Stimulated activated CD8-positive, alpha-beta memory T cell treated with anti-CD3 and anti-CD28 coated beads, Interleukin-15, amount 100 ng/mL, for 1 hour (primary cell): Measurements from ENCODE around the gene CCNI.
"Not testable (repeated sequence)": the region's sequence is repeated elsewhere in the genome, so short reads cannot be mapped to it uniquely, and the experiment has no call there.

Experiments used
- DNase-seq: peaks from one replicate; pipeline ENCODE4 v3.0.0-alpha.2; 2020; ENCODE audit warnings: low read depth

CCNI gene

DNA sequence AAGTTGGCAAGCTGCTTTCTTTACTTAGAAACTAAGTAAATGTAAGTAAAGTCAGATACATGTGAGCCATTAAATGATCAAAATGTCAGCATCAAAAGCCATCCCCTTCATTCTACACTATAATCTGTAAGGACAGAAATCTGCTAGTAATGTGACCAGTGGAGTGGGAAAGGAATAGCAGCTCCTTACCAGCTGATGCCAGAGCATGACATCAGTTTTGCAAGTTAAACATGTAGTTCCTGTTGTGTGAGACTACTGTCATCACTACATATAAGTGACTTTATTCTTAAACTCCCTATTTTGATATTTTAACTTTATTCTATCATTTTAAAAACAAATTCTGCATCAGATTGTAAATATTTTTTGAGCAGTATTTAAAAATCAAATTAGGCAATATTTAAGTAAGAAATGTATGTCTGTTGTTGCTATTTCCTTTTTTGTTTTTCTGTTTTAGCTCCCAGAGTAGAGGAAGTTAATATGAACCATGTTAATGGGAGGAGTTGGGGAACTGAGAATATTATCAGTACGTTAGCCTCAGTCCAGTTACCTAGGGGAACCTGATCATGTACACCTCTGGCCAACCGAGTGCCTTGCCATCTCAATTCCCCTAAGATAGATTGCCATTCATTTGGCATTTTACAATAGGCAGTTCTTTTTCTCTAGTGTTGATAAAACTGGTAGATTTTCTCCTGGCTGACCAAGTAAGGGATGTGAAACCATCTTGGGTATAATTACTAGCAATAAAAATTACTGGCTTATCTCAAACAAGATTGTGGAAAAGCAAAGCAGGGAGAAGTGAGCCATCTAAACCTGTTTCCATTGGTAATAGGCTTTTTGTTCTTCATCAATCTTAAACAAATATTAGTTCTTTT, 34.7 kb downstream of the CCNI start:
- DNase-seq = no peak

GRCh38 chr4:77040270-77040669, 35.5 kb downstream of the CCNI start:
- no peak for DNase-seq

DNA sequence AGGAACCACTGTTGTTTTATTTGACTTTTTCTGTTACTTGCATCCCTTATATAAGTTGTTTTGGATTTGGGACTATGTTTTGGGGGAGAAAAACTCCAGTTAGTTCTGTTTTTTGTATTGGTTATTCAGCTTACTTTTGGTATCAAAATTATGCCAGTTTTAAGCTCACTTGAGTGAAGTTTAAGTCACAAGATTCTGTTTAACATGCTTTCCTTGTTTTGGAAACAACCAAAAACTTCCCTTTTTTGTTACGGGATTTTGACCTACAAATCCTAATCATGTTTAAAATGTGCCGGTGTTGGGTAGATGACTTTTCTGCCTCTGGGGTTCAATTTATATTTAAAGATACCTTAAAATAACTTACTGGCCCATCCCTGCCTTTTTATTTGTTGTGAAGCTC, 36.0 kb downstream of the CCNI start:
- no peak for DNase-seq

- DNase-seq = no peak
Measured at GRCh38 chr4:77037736-77038135, 38.1 kb downstream of the CCNI start.

DNA sequence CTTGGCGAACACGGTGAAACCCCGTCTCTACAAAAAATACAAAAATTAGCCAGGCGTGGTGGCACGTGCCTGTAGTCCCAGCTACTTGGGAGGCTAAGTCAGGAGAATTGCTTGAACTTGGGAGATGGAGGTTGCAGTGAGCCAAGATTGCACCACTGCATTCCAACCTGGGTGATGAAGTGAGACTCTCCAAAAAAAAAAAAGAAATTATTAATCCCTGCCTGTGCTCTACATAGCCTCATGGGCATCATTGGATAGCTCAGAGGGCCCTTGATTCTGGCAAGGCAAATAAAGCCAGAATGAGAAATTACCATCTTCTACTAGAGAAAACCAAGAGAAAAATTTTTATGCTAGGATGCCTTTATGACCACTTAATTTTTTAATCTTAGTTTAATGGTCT, 38.6 kb downstream of the CCNI start:
- not testable (repeated sequence) for DNase-seq

GRCh38 chr4:77036206-77036605, 39.6 kb downstream of the CCNI start:
- DNase-seq = no peak

- DNase-seq = no peak
Measured at GRCh38 chr4:77035153-77035552, 40.6 kb downstream of the CCNI start.

DNA sequence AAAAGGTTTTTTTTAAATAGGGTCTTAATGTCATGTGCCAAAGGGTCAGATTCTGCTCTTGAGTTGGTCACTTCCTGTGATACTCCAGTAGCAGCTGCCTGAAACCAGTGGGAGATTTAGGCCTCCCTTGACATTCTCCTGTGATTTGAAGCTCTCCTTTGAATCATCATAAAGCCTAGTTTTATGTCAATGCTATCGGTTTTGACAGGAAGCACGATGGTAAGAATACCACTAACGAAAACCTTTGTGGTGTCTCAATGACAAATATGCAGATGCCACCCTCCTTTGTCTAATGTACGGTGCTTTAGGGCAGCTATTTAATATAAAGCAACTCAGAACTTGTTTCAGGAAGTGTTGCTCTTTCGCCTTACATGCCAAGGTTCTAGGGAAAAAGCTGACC, 44.2 kb downstream of the CCNI start:
- DNase-seq = no peak

GRCh38 chr4:77029757-77030156, 46.0 kb downstream of the CCNI start:
- DNase-seq = not testable (repeated sequence)

DNA sequence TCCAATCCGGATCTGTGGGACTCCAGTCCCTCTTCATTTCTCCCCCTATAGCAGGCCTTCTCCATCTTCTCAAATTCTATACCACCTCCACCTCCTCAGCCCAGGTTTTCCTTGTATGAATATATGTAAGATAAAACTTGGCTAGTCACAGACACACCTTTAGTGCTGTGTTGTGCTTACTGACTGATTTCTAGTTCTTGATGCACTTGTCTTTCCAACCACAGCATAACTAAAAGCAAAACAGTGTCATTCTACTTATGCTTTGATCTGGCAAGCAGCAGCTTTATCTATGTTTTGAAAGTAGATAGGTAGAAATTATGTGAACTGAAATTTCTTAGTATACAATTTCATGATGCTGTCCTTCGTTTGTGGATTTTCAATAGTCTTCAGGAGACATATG, 47.5 kb downstream of the CCNI start:
- no peak for DNase-seq

DNA sequence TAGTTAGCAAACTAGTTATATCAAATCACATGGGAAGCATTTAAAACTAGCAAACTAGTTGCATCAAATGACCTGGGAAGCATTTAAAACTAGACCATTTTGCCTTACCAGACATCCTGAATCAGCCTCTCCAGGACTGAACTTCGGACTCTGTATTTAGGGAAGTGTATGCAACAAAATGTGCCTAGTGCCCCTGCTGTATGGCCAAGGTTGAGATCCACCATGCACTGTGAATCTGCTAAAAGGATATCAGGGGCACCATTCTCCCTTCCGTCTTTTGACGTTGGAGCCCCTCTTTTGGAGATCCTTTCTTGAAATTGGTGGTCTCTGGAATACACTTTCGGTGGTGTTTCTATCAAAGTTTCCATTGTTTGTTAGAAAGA, 49.5 kb downstream of the CCNI start:
- no peak for DNase-seq

DNA sequence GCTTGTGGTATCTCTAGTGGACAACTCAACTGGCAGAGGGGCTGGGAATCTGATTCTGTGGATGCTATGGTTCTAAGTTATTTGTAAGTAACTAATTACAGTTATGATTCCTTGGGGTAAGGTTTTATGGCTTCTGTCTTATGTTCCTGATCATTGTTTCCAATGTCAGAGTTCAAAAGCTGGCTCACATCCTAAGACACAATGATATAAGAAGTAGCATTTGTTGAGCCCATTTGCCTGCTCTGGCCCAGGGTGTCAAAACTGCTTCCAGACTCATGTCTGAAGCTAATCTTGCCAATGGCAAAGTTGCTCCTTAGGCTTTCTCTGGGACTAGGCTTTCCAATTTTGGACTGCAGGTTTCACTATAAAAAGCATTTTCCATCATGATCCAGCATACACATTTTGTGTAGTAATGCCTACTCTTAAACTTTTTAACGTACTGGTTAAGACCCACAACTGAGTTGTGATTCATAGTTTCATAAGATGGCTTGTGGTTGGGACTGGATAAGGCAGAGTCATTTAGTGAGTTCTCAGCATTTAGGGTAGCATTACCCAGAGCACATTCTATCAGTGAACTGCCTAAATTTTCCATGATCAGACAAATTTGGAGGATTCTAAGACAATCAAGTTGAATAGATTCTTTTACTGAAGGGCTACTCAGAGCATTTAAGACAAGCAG, 50.0 kb downstream of the CCNI start:
- DNase-seq = no peak

GRCh38 chr4:77023920-77024319, 51.9 kb downstream of the CCNI start:
- no peak for DNase-seq

GRCh38 chr4:77022560-77023179, 53.1 kb downstream of the CCNI start:
- no peak for DNase-seq

- no peak for DNase-seq
Measured at GRCh38 chr4:77021614-77022089, 54.1 kb downstream of the CCNI start.

GRCh38 chr4:77020017-77020416, 55.8 kb downstream of the CCNI start:
- no peak for DNase-seq

DNA sequence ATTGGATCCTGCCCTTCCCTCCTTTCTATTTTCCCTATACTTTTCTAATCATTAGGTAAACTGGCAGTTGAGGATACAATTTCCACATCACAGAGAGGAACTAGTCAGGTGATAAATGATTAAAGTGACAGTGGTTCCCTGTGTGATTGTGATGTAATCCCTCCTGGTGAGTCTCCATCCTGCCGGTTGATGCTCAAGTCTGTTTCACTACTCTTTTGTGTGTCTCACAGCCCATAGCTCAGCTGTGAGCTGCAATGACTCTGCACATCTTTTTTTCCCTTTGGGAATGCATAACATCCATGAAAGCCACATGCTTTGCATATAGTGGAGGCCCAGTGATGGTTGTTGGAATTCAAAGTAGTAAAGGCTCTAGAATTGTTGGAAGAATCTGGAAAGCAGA, 60.4 kb downstream of the CCNI start:
- DNase-seq = no peak

DNA sequence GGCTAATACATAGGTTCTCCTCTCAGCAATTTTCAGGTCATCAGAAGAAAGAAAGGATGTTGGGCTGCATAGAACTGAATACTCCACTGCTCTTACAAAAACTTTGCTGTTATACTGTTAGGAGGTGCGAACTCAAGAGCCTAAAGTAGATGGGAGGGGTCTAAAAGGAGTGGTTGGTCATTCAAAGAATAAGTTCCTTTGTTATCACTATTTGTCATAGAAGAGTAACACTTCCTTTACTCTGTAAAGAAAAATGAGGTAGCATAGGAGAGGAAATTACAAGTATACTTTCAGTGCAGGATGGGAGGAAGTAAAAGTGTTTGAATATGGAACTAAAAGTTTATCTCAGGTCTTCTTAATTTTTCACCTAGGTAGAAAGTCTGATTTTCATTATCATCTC, 61.5 kb downstream of the CCNI start:
- no peak for DNase-seq

GRCh38 chr4:77012726-77013125, 63.1 kb downstream of the CCNI start:
- DNase-seq = no peak

DNA sequence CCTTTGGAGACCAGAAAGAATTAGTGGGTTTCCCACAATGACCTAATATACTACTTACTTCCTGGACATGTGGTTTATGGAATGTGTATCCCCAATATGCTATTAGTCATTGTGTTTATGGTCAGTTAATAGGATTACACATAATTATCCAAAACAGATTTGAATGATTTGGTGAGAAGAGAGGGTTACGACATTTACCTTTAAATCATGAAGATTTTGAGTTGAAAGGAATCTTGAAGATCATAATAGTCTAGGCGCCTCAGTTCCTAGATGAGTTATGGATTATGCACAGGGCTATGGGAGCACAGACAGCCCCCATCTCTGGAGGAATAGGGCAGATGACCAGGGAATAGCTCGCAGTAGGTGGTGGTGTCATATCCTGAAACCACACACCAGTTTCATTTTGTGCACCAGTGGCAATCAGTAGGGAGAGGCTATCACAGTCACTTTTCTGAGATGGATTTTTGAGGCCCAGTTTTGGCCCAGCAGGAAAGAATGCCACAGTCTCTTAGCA, 64.9 kb downstream of the CCNI start:
- no peak for DNase-seq

- no peak for DNase-seq
Measured at GRCh38 chr4:77009511-77010115, 66.2 kb downstream of the CCNI start.
